GM18867 (cell line): ENCODE results near the gene DRD1.
"Not testable (repeated sequence)": the region's sequence is repeated elsewhere in the genome, so short reads cannot be mapped to it uniquely, and the experiment has no call there.

Experiments used
- ATAC-seq: cut with Tn5 transposase; IDR thresholded peaks from one replicate; pipeline ENCODE4 v1.9.1; 2021; ENCODE audit warnings: mild to moderate bottlenecking, moderate library complexity; ENCODE audit not compliant: unreplicated experiment

Gene DRD1

DNA sequence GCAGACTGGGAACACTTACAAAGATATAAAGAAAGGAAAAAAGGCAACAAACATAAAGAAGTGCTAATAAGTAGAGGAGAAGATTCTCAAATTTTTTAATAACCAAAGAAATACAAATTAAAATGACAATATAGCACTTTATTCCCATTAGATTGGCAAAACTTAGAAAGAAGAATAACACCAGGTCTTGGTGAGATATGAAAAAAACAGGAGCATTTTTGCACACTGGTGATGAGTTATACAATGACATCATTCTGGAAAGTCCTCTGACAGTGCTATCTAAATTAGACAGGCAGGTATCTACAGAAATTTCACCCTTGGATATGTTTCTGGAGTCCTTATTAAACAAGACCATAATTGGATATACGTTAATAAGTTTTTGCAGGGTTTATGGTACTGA is 24.9 kb upstream of the DRD1 start:
- ATAC-seq: no peak

DNA sequence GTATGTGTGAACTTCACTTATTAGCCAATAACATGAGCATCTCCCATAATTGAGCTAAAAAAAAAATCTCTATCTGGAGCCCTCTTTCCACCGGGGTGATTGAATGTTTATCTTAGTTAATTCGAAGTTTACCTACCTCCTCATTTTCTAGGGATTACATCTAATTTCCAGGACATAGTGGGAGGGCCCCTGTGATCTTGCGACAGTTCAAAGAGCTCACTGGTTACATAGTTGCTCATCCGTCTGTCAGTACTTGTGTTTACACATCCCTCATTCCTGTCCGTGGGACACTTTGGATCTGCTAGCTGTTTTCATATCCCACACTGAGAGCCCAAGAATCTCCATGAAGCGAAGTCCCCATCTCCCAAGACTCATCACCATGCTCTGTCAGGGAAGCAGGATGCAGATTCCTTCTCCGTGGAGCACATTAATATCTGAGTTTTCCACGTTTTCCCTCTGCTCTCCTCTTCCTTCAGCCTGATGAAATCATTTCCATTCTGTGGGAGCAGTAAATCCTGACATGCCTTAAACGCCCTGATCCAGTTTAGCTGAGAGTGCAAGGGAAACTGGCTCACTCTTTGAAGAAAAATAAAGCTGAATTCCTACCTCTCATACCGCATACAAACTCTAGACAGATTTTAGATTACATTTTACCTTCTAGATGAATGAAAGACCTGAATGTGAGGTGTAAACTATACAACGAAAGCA is 24.2 kb upstream of the DRD1 start:
- ATAC-seq: no peak

GRCh38 chr5:175466700-175467318 is 22.8 kb upstream of the DRD1 start:
- no peak for ATAC-seq

- no peak for ATAC-seq
These were observed 21.3 kb upstream of the DRD1 start for GRCh38 chr5:175465282-175465681.

GRCh38 chr5:175464942-175465233 is 20.9 kb upstream of the DRD1 start:
- ATAC-seq: no peak

GRCh38 chr5:175464074-175464941 is 20.3 kb upstream of the DRD1 start:
- ATAC-seq: peak; percentile 98

GRCh38 chr5:175463641-175464040 is 19.7 kb upstream of the DRD1 start:
- no peak for ATAC-seq

GRCh38 chr5:175461370-175461769 is 17.4 kb upstream of the DRD1 start:
- no peak for ATAC-seq

- ATAC-seq: no peak
These were observed 16.6 kb upstream of the DRD1 start for GRCh38 chr5:175460552-175460951.

GRCh38 chr5:175460126-175460525 is 16.1 kb upstream of the DRD1 start:
- ATAC-seq: no peak

DNA sequence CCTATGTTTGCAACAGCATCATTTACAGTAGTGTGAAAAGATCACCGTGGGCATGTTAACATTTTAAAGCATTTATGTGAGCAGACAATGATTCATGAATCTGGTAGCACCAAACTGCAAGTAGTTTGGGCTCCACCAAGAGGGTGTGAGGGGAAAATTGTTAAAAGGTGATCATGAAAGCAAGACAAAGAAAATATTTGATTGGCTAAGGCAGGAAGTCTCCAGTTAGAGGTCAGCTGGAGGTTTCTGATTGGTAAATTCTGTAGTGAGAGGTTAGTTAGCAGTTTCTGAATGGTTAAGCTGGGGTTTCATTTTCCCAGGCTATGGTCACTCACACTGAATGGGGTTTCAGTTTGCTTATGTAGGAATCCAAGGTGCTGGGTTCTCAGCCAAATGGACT is 13.5 kb upstream of the DRD1 start:
- peak; percentile 93 for ATAC-seq

- no peak for ATAC-seq
These were observed 12.2 kb upstream of the DRD1 start for GRCh38 chr5:175456105-175456742.

DNA sequence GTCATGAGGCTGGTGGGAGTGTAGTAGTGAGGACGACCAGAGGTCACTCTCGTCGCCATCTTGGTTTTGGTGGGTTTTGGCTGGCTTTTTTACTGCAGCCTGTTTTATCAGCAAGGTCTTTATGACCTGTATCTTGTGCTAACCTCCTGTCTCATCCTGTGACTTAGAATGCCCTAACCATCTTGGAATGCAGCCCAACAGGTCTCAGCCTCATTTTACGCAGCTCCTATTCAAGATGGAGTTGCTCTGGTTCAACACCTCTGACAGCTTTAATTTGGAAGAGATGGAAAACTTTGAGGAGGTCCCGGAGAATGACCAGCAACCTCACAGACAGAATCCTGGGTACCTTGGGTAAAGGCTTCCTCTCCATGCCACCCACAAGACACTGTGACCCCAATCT is 10.4 kb upstream of the DRD1 start:
- not testable (repeated sequence) for ATAC-seq

DNA sequence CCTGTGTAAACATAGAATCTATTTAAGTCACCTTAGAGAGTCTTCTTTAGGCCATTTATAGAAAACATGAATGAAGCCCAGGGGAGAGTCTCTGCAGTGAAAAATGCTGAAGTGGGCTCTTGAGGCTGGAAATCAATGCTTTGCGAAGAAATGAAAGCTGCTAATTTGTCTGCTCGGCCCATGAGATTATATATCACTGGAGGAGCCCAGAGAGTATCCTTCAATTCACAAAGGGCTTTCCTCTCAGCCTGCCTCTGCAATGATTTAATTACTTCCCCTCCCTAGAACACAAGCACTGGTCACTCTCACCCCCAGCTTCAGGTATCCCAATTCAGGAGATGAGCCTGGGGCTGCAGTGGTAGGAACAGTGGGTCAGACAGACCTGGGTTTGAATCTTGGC is 8.2 kb upstream of the DRD1 start:
- no peak for ATAC-seq

DNA sequence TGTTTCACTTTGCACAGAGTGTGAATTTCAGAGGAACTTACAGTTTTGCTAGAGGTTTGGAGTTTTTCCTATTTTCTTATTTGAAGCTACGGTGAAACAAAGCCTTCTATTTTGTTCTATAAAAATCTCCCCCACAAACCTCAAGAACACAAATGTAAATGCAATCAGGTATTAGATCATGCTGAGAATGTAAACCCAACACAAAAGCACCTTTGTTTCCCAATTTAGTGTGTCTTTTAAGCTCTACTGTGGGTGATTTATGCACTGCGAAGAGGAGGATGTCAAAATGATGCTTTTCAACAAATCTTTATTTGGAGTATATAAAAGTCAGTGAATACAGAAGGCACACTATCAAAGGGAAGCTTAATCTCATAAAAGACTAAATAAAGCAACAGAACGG is 4.3 kb upstream of the DRD1 start:
- ATAC-seq: no peak

- ATAC-seq: no peak
These were observed 3.6 kb upstream of the DRD1 start for GRCh38 chr5:175447571-175447970.

DNA sequence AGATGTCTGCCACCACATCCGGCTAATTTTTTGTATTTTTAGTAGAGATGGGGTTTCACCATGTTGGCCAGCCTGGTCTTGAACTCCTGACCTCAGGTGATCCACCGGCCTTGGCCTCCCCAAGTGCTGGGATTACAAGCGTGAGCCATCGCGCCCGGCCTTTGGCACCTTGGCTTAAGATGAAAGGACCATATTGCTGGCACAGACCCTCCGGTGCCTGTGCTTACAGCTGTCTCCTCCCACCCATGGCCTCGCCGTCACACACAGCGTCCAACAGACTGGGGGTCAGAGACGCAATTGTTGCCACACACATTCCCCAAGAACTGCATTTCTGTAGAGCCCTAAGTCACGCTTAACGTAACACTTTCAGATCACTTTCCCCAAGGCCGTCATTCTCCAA is 2.4 kb upstream of the DRD1 start:
- not testable (repeated sequence) for ATAC-seq

DNA sequence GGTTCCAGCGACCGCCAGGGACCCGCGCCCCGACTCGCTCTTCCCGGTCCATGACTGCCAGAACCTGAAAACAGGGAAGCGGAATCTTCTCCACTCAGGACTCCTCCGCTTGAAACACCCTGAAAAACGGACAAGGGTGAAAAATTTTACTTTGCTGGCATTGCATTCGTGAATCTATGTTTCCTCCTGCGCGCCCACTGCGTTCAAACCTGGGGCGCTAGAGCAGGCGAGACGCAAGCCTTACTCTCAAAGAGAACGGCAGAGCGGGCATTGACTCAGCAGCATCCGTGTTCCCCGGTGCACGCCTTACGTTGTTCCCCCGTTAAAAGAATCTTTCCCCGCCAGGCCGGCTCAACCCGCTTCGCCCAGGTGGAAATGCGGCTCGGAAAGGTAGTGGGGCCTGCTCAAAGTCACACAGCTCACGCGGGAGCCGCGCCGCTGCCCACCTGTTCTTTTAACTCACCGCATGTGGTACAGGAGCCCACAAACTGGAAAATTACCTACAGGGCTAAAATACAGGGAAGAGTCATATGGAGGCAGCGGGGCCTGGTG is 999 bp upstream of the DRD1 start:
- no peak for ATAC-seq

DNA sequence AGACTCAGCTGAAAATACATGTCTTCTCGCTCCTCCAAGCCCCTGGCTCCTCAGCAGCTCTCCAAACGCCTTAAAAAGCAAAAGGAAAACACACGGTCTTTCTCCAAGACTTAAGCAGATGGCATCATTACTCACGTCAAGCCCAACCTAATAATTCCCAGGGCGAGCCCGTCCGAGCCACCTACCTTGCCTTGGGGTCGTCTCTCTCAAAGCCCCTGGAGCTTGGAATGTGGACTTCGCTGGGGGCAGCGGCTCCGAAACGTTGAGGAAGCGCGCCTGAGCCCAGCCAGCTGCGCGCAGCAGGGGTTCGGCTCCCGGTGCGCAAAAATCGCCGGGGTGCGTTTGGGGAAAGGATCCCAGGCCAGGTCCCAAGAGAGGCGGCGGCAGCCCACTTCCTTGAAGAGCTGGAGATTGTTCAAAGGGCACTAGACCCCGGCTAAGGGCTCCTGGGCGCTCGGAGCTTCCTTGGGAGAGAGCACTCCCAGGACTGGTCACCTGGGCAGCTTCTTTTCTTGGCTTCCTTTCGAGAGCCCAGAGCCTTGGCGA is 395 bp downstream of the DRD1 start:
- ATAC-seq: no peak

DNA sequence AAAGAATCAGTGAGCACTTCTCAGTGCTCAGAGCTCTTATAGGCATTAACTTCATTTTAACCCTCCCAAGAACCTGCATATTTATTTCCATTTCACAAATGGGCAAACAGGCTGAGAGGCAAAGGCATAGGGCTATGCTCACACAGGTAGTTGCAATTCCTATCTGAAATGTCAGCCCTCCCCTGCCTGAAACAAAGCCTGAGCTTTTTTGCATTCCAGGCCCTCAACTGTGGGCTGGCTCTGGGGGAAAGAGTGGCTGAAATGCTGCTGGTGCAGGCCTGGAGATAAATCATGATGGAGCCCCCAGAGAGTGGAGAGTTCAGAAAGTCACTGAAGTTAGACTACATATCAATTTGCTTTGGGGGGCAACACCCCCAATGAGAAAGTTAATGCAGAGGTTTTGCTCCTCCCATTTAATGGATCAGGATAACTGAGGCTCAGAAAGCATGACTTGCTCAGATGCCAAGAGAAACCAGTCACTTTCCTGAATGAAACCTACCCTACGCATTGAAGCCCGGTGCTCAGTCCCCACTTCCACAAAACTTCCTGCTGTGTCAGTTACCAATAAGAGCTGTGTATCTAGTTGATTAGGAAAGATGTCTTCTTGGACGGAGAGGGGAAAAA is 5.6 kb downstream of the DRD1 start:
- ATAC-seq: no peak

- no peak for ATAC-seq
These were observed 7.6 kb downstream of the DRD1 start for GRCh38 chr5:175436359-175436758.
